SJSA1 (cell line): ENCODE results near the gene ZNF175. TPM values are rescaled to one million over a fixed set of nuclear protein-coding genes. Genes with fewer than 3 reads are reported as not detected.

Source experiments
- total RNA-seq: library from RNA; depleted of rRNA; stranded (reverse); fragments of >200 nt; shearing (Covaris generic); gene quantifications from 2 replicates; pipeline ENCODE4 v1.2.3, GENCODE V29; 2014; rRNA removed

The ZNF175 gene
- total RNA-seq, 1 experiment from 2014 or later = 2.6 TPM

Other genes with a start within 250 kb of the ZNF175 start
- 0.08 and 0.25 TPM in 2 replicates for gene VSIG10L, start 229.1 kb upstream of the ZNF175 start, total RNA-seq
- 91.4 and 205 TPM in 2 replicates for gene ETFB, start 204.9 kb upstream of the ZNF175 start, total RNA-seq
- gene CLDND2, start 202.3 kb upstream of the ZNF175 start, total RNA-seq = not detected in 2 replicates
- not detected in 2 replicates for gene NKG7, start 198.6 kb upstream of the ZNF175 start, total RNA-seq
- not detected in 2 replicates for gene LIM2, start 183.3 kb upstream of the ZNF175 start, total RNA-seq
- gene C19orf84, start 180.7 kb upstream of the ZNF175 start, total RNA-seq = not detected in 2 replicates
- not detected in 2 replicates for gene SIGLEC10, start 153.6 kb upstream of the ZNF175 start, total RNA-seq
- gene SIGLEC8, start 112.8 kb upstream of the ZNF175 start, total RNA-seq = not detected in 2 replicates
- not detected in 2 replicates for gene CEACAM18, start 92.7 kb upstream of the ZNF175 start, total RNA-seq
- gene SIGLEC12, start 69.5 kb upstream of the ZNF175 start, total RNA-seq = not detected in 2 replicates
- gene SIGLEC6, start 39.6 kb upstream of the ZNF175 start, total RNA-seq = not detected in 2 replicates
- gene SIGLEC5, start 59.1 kb downstream of the ZNF175 start, total RNA-seq = not detected in 2 replicates
- gene SIGLEC14, start 75.5 kb downstream of the ZNF175 start, total RNA-seq = not detected in 2 replicates
- 8.7 and 10.7 TPM in 2 replicates for gene SPACA6, start 122.0 kb downstream of the ZNF175 start, total RNA-seq
- gene HAS1, start 152.7 kb downstream of the ZNF175 start, total RNA-seq = not detected in 2 replicates
- gene FPR1, start 180.6 kb downstream of the ZNF175 start, total RNA-seq = not detected in 2 replicates
- not detected in 2 replicates for gene FPR2, start 189.9 kb downstream of the ZNF175 start, total RNA-seq
- not detected in 2 replicates for gene FPR3, start 223.9 kb downstream of the ZNF175 start, total RNA-seq